ENCODE measurements around the gene FOXM1.

The FOXM1 gene

GRCh38 chr12:2834581-2835491 is 42.1 kb downstream of the FOXM1 start, which contains the start of gene NRIP2:
NRIP2 (minus strand) TSS chr12:2835035; CDS start chr12:2834983, 52 bp downstream.
- DNase-seq, result peak; percentile 78

GRCh38 chr12:2833810-2834209 is 43.2 kb downstream of the FOXM1 start:
- DNase-seq, result no peak

DNA sequence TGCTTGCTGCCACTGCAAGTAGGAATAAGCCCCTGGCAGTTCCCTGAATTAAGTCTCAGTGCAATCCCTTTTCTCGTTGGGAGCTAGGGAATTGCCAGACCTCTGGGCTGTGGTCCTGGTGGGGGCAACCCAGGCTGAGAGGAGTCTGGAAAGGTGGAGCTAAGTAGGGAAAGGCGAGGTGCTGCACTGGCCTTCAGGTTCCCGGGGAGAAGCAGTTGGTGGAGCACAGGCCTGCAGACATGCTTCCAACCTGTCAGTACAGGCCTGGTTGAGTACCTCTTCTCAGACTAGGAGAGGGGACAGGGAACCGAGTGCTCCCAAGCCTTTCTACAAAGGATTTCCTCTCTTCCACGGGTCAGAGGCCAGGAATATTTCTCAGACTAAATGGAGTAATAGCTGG is 43.6 kb downstream of the FOXM1 start:
- DNase-seq, result peak; percentile 23

GRCh38 chr12:2832550-2833127 is 44.3 kb downstream of the FOXM1 start:
- DNase-seq, result no peak

- no peak for DNase-seq
Measured at GRCh38 chr12:2829275-2829674, 47.7 kb downstream of the FOXM1 start.

- DNase-seq, result no peak
Measured at GRCh38 chr12:2826721-2827515, 50.1 kb downstream of the FOXM1 start.

GRCh38 chr12:2826036-2826435 is 50.9 kb downstream of the FOXM1 start:
- no peak for DNase-seq

DNA sequence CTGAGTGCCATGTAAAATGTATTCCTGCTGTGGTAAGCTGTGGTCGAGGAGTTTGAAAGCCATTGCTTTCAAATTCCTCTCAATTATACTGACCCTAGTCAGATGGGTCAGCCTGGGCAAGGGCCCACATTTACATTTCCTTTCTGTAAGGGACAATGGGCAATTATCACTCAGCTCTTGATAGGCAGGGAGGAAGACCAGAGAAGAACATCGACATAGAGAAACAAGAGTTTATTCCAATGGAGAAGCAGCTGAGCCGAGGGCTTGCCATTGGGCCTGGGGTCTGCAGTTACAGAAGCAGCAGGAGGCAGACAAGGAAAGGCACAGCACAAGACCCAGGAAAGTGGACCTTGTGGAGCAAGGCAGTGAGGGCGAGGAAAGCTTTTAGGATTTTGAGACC is 51.8 kb downstream of the FOXM1 start:
- no peak for DNase-seq

DNA sequence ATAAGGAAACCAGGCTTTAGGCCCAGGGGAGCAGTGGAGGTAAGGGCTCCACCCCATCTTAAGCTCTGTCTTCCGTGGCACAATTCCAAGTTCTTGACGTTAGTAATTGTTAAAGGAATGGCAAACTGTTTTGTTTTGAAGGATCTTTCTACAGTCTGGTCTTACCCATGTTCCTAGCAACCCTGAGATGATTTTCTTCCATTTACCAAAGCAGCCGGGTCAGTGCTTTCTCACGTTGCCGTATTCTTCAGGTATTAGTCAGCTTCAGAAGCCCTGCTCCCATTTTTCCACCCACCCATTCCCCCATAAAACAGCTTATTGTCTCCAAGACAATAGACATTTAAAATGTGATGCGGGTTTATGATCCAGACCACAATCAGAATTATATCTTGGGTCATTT is 52.4 kb downstream of the FOXM1 start:
- DNase-seq, result no peak

DNA sequence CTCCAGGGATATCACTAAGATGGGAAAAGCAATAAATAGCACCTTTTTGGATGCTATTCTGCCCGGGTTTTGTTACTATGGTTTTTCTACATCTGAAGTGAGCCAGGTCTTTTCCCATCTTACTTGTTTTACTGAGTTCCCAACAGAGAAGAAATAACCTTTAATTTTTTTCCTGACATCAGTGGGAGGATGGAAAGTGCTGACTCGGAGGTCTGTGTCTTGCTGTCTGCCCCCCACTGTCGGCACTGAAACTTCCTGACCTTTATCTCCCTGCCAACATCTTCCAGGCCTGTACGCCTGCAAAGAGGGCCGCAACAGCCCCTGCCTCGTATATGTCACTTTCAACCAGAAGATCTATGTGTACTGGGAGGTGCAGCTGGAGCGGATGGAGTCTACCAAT is 53.5 kb downstream of the FOXM1 start:
- no peak for DNase-seq

DNA sequence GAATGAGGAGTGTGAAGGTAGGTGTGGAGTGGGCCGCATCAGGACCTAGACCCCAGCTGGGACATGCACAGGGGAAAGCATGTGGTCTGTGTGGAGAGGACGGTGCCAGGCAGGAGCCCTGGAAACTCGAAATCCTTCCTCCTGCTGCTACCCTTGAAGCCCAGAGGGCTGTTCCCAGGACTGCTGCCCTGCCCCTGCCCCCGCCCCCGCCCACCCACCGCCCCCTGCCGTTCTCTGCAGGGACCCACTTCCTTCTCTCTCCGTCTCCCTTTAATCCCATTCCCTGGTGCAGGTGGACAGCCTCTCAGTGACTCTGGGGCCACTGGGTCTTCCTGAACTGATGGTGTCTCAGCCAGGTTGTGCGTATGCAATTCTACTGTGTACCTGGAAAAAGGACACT is 56.5 kb downstream of the FOXM1 start:
- no peak for DNase-seq

DNA sequence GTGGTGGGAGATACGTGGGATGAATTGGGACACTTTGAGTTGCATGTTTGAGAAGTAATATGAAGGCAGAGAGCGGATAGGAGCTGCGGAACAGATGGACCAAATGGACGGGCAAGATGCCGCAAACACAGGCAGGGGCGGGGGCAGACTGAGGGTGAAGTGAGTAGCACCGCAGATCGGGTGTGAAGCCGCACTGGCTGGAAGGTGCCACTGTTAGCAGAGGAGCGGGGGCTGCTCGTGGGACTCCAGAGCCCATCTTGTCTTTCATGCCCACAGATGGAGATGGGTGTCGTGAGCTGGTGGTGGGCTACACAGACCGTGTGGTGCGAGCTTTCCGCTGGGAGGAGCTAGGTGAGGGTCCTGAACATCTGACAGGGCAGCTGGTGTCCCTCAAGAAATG is 57.2 kb downstream of the FOXM1 start:
- DNase-seq, result no peak

DNA sequence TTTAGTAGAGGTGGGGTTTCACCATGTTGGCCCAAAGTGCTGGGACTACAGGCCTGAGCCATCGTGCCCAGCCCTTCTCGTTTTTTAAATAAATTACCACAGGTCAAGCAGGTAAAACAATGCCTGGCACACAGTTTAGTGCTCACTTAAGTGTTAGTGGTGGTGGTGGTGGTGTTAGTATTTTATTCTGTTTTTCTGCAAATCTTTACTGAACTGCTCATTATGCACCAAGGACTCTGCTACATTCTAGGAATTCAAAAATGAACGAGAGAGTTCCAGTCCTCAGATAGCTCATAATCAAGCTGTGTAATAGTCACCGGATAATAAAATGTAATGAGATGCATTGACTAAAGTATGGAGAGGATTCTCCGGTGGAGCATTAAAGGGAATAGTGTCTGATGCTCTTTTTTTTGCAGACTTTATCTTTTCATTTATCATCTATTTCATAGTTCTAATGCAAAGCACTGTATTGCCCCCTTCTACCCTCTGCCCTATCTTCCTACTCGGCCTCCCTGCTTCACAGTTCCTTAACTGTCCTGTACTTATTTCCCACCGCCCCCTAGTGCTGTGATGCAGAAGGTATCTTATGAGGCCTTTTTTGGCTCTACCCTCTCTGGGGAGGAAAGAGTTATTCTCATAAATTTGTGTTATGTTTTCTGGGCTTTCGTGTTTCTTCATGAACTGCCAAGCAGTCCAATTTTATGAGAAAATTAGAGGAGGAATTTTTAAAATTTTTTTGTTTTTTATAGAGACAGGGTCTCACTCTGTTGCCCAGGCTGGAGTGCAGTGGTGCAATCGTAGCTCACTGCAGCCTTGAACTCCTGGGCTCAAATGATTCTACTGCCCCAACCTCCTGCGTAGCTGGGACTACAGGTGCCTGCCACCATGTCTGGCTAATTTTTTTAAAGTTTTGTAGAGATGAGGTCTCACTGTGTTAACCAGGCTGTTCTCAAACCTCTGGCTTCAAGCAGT is 63.5 kb downstream of the FOXM1 start:
- peak; percentile 58 for DNase-seq

DNA sequence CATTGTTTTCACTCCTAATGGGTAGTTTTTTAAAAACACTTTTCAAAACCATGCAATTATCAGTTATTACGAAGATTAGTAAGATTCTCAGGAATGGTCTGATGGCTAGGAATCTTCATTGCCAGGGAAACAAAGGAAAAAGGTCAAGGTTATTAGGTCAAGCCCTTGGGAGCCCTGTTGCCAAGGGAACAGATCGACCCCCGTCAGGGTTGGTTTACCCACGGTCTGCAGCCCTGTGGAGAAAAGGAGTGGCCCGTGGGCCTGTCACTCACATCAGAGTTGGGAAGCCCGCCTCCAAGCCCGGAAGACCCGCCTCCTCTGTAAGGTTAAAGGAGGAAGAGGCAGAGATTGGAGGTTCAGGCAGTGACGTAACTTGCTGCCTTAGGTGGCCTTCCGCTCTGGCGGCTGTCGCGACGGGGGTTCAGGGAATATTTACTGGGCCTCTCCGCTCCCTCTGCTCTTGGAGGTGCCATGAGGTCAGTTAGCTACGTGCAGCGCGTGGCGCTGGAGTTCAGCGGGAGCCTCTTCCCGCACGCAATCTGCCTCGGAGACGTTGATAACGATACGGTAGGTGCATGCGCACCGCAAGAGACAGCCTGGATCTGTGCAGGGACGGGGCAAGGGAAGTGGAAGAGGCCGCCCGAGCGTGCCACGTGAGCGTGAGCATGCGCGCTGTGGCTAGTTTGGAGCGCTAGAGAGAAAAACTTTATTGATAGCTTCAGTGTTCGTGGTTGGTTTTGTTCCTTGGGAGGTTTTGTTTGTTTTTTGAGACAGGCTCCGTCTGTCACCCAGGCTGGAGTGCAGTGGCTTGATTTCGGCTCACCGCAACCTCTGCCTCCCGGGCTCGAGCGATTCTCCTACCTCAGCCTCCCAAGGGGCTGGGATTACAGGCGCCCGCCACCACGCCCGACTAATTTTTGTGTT is 64.4 kb downstream of the FOXM1 start, which contains the start of gene ITFG2:
Gene ITFG2, plus strand, starts transcription at position 379 of the 924 bp plus-strand sequence. Its CDS starts 93 bp downstream, at position 472.
- DNase-seq, result peak; percentile 99

GRCh38 chr12:2811801-2812200 is 65.2 kb downstream of the FOXM1 start:
- DNase-seq, result no peak
